Measurements from ENCODE around the gene MSRB3. TPM values are rescaled to one million over a fixed set of nuclear protein-coding genes. Genes with fewer than 3 reads are reported as not detected.

The MSRB3 gene
- total and polyA plus RNA-seq, 2 donors (not counting 3 experiments of a cell fraction or from before 2014, with no cell fraction given): 20.0 to 59.3 TPM

- no peak for TF ChIP-seq JUN (IDR thresholded peaks at IDR 0.05; ENCODE audit: borderline replicate concordance, insufficient read depth, insufficient read length, low read depth)
- TF ChIP-seq EZH2 (IDR thresholded peaks at IDR 0.05; ENCODE audit: borderline replicate concordance, low read depth, low read length, severe bottlenecking): no peak
- no peak for TF ChIP-seq MAX (IDR thresholded peaks at IDR 0.05; ENCODE audit: insufficient read depth, insufficient read length)
- TF ChIP-seq FOS (IDR thresholded peaks at IDR 0.05; ENCODE audit: borderline replicate concordance, insufficient read depth, low read length): no peak
- TF ChIP-seq MYC (IDR thresholded peaks at IDR 0.05; ENCODE audit: low read depth, low read length): no peak
- no peak for TF ChIP-seq POLR2A (IDR thresholded peaks at IDR 0.05; ENCODE audit: low read depth, low read length)
- no peak for TF ChIP-seq CTCF (IDR thresholded peaks at IDR 0.05; ENCODE audit: extremely low read depth in 1 of 2, insufficient read depth in 1 of 2, low read depth in 1 of 2, low read length in 2 of 2)
- no peak for TF ChIP-seq GATA2 (IDR thresholded peaks at IDR 0.05; ENCODE audit: insufficient read depth, insufficient read length, low read depth, low read length)
- no peak for TF ChIP-seq POLR2AphosphoS5 (IDR thresholded peaks at IDR 0.05; ENCODE audit: insufficient read depth, low read depth, low read length)
- no peak for DNase-seq (ENCODE audit: low read depth, low spot score)
- H3K79me2 ChIP-seq (ENCODE audit: control insufficient read depth, insufficient read depth, low read length): peaks cover 64% of the 10 kb centered on the region
- intact Hi-C loops (cut with micrococcal nuclease) (no loop called here), dilution Hi-C loops (cut with MboI; ENCODE audit: extremely low pct_ligation_motif_present, low sequenced_read_pairs) (no loop called here)
- H3K9me1 ChIP-seq (replicated peaks; ENCODE audit: control insufficient read depth, extremely low read depth, insufficient read depth, low read length): no peaks in the 10 kb centered on the region
- no peak overlapping the region for H3K4me3 ChIP-seq (replicated peaks in 1 of 3; ENCODE audit: insufficient read depth in 1 of 3, low read depth in 1 of 3, low read length in 3 of 3)
- H3K27me3 ChIP-seq (ENCODE audit: control insufficient read depth in 2 of 2, insufficient read depth in 2 of 2, low read length in 2 of 2): no peaks in the 10 kb centered on the region
- peaks cover 2% of the 10 kb centered on the region for H4K20me1 ChIP-seq (replicated peaks; ENCODE audit: control insufficient read depth, extremely low read depth, insufficient read depth, low read length)
- POLR2A ChIA-PET: interaction anchor here (1.4 kb wide), 1 partner anchor 9 kb away, joined by 3 read pairs; no protein-coding TSS in a partner anchor
- H2AFZ ChIP-seq (ENCODE audit: low read depth, low read length): no peak overlapping the region
- CTCF ChIA-PET: interaction anchor here (1.3 kb wide), 3 partner anchors 8 to 13 kb away, joined by 3 to 4 read pairs (median 3); no protein-coding TSS in a partner anchor
- BruUV-seq (replicated peaks): no TSS peak
- H3K36me3 ChIP-seq (ENCODE audit: control insufficient read depth in 2 of 2, extremely low read depth in 1 of 2, insufficient read depth in 2 of 2, low read length in 2 of 2): no peaks in the 10 kb centered on the region
- no peaks in the 10 kb centered on the region for H3K4me1 ChIP-seq (ENCODE audit: control insufficient read depth, extremely low read depth, insufficient read depth, low read length)
- H3K4me2 ChIP-seq (ENCODE audit: insufficient read depth, low read length): no peak overlapping the region
- FAIRE-seq: no peak
- no peaks in the 10 kb centered on the region for H3K9me3 ChIP-seq (replicated peaks; ENCODE audit: control insufficient read depth, insufficient read depth, low read length)
- H3K27ac ChIP-seq (ENCODE audit: insufficient read depth, low read depth, low read length): no peak overlapping the region
- H3K9ac ChIP-seq (replicated peaks; ENCODE audit: extremely low read depth, insufficient read depth, low read length): no peak overlapping the region
These were observed 15.3 kb downstream of the MSRB3 start for GRCh38 chr12:65293735-65294134.
